GM12892 (cell line): ENCODE measurements around the gene TEX261.

Experiments used
- POLR2A ChIP-seq: IDR thresholded peaks from 2 replicates; pipeline ENCODE4 v1.6.1; 2011; ENCODE audit warnings: low read depth, low read length, control low read depth
- POLR2AphosphoS5 ChIP-seq: IDR thresholded peaks from 2 replicates; pipeline ENCODE4 v1.6.1; 2011; ENCODE audit warnings: low read depth, low read length, control low read depth
- TAF1 ChIP-seq: IDR thresholded peaks from 2 replicates; pipeline ENCODE4 v1.6.1; 2011; ENCODE audit warnings: low read depth, mild to moderate bottlenecking, control low read depth, low read length, borderline replicate concordance

- TF ChIP-seq POLR2A (no peak), POLR2AphosphoS5 (no peak), TAF1 (no peak)
These were observed 11.7 kb downstream of the TEX261 start for GRCh38 chr2:70982971-70983370.
